Measurements from ENCODE around the gene SLC25A19. TPM values are rescaled to one million over a fixed set of nuclear protein-coding genes. Genes with fewer than 3 reads are reported as not detected.

The SLC25A19 gene
- total RNA-seq: 1.0 TPM

DNA sequence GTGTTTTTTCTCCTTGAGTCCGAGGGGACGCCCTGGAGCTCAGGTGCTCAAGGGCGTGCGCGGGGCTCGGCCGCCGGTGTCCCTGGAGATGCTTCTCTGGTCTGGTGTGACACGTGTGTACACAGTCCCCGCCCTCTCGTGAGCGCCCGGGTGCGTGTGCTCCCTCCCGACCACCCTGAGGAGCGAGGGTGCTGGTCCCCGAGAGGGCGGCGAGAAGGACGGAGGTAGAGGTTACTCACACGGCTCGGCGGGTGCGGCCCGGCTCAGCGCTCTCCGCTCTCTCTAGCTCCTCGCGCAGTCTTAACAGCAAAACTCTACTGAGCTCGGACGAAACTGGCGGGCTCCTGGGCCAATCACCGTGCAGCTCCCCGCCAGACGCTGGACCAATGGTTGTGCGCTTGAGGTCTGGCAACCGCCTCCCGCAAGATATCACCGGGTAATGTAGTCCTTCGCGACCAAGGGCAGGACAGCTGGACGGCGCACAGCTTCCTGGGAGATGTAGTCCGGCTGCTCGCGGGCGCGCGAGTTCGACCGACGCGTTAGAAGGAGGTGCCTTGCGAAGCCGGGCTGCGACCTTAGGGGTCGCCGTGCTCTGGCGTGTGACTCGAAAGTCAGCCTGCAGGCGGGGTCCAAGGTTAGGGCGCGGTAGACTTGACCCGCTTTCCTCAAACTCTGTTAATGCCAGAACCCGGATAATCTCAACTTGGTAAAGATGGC is at the start of gene SLC25A19:
TSS of gene SLC25A19 (minus strand) at position 319 of the 717 bp plus-strand sequence. CDS start 2,669 bp downstream, outside the sequence.
- Histone ChIP-seq H3K36me3 (ENCODE audit: control insufficient read depth in 3 of 3, insufficient read depth in 3 of 3, low read length in 3 of 3) (peaks cover 11 to 14% (median 13%) of the 10 kb centered on the region in 3 donors), H3K9me3 (ENCODE audit: control insufficient read depth in 3 of 3, low read length in 3 of 3) (no peaks in the 10 kb centered on the region), H3K27me3 (ENCODE audit: control insufficient read depth in 3 of 3, insufficient read depth in 3 of 3, low read length in 3 of 3) (no peaks in the 10 kb centered on the region), H3K4me1 (ENCODE audit: control insufficient read depth in 3 of 3, insufficient read depth in 3 of 3, low read length in 3 of 3) (peaks cover 6 to 11% (median 7%) of the 10 kb centered on the region in 3 donors), H3K9ac (ENCODE audit: low read depth in 1 of 3, low read length in 3 of 3) (peak within 1 kb of the TSS; percentile 88 to 94 (median 89)), H3K4me3 (ENCODE audit: low read length in 3 of 3) (peak within 1 kb of the TSS; percentile 85 to 93 (median 93)), H3K27ac (ENCODE audit: low read depth, low read length) (peak within 1 kb of the TSS; percentile 85)

DNA sequence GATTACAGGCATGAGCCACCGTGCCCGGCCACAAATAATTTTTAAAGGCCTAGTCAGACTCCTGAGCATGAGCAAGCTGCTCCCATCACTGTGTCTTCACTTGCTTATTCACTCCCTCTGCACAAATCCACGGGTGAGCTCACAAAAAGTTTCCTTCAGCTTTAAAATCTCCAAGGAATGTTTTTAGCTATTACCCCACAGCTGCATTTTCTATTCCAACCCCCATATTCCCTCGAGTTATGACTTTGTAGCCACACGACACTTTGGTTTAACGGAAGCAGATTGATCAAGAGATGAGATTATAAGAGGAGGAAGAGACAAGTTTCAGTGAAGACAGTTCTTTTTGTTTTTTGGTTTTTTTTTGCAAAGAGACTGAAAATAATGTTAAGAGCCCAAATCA is 49.1 kb upstream of the SLC25A19 start:
- H3K4me3 ChIP-seq (ENCODE audit: low read length in 3 of 3): no peak overlapping the region
- H3K9me3 ChIP-seq (ENCODE audit: control insufficient read depth in 3 of 3, low read length in 3 of 3): no peaks in the 10 kb centered on the region
- H3K27me3 ChIP-seq (ENCODE audit: control insufficient read depth in 3 of 3, insufficient read depth in 3 of 3, low read length in 3 of 3): no peaks in the 10 kb centered on the region
- no peak overlapping the region for H3K9ac ChIP-seq (ENCODE audit: low read depth in 1 of 3, low read length in 3 of 3)
- H3K36me3 ChIP-seq (ENCODE audit: control insufficient read depth in 3 of 3, insufficient read depth in 3 of 3, low read length in 3 of 3): no peaks in the 10 kb centered on the region
- peaks cover 4 to 7% (median 6%) of the 10 kb centered on the region in 3 donors for H3K4me1 ChIP-seq (ENCODE audit: control insufficient read depth in 3 of 3, insufficient read depth in 3 of 3, low read length in 3 of 3)
- H3K27ac ChIP-seq (ENCODE audit: low read depth, low read length): no peak overlapping the region

DNA sequence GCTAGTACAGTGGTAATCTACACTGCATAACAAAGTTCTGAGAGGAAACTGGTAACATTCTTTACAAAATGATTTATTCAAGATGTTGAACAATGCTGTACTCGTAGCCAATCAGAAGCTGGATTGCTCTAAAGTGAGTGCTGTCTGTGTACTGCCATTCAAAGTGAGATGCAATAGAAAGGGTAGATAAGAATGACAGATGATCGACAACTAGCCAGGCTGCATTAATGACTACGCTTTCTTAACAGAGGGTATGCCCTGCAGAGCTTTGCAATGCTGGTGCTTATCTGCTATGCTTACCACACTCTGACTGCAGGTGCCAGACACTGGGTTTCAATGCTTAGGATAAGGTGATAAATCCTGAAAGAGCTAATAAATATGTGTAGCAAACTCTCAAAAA is 46.1 kb upstream of the SLC25A19 start:
- H3K4me1 ChIP-seq (ENCODE audit: control insufficient read depth in 3 of 3, insufficient read depth in 3 of 3, low read length in 3 of 3): peaks cover 0 to 5% (median 2%) of the 10 kb centered on the region in 3 donors
- H3K27me3 ChIP-seq (ENCODE audit: control insufficient read depth in 3 of 3, insufficient read depth in 3 of 3, low read length in 3 of 3): no peaks in the 10 kb centered on the region
- H3K9me3 ChIP-seq (ENCODE audit: control insufficient read depth in 3 of 3, low read length in 3 of 3): no peaks in the 10 kb centered on the region
- H3K9ac ChIP-seq (ENCODE audit: low read depth in 1 of 3, low read length in 3 of 3): no peak overlapping the region
- no peak overlapping the region for H3K4me3 ChIP-seq (ENCODE audit: low read length in 3 of 3)
- H3K36me3 ChIP-seq (ENCODE audit: control insufficient read depth in 3 of 3, insufficient read depth in 3 of 3, low read length in 3 of 3): peaks cover 0 to 7% (median 4%) of the 10 kb centered on the region in 3 donors
- H3K27ac ChIP-seq (ENCODE audit: low read depth, low read length): no peak overlapping the region

DNA sequence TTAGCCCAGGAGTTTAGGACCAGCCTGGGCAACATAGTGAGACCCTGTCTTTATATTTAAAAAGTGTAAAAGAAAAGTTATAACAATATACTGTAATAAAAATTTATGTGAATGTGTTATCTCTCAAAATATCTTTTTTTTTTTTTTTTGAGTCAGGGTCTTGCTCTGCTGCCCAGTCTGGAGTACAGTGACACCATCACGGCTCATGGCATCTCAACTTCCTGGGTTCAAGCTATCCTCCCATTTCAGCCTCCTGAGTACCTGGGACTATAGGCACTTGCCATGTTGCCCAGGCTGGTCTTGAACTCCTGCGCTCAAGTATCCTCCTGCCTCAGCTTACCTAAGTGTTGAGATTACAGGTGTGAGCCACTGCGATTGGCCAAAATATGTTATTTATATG is 45.5 kb upstream of the SLC25A19 start:
- H3K4me1 ChIP-seq (ENCODE audit: control insufficient read depth in 3 of 3, insufficient read depth in 3 of 3, low read length in 3 of 3): peaks cover 0 to 5% (median 2%) of the 10 kb centered on the region in 3 donors
- H3K27me3 ChIP-seq (ENCODE audit: control insufficient read depth in 3 of 3, insufficient read depth in 3 of 3, low read length in 3 of 3): no peaks in the 10 kb centered on the region
- H3K36me3 ChIP-seq (ENCODE audit: control insufficient read depth in 3 of 3, insufficient read depth in 3 of 3, low read length in 3 of 3): peaks cover 0 to 7% (median 4%) of the 10 kb centered on the region in 3 donors
- no peak overlapping the region for H3K27ac ChIP-seq (ENCODE audit: low read depth, low read length)
- H3K9me3 ChIP-seq (ENCODE audit: control insufficient read depth in 3 of 3, low read length in 3 of 3): no peaks in the 10 kb centered on the region
- H3K4me3 ChIP-seq (ENCODE audit: low read length in 3 of 3): no peak overlapping the region
- H3K9ac ChIP-seq (ENCODE audit: low read depth in 1 of 3, low read length in 3 of 3): no peak overlapping the region

DNA sequence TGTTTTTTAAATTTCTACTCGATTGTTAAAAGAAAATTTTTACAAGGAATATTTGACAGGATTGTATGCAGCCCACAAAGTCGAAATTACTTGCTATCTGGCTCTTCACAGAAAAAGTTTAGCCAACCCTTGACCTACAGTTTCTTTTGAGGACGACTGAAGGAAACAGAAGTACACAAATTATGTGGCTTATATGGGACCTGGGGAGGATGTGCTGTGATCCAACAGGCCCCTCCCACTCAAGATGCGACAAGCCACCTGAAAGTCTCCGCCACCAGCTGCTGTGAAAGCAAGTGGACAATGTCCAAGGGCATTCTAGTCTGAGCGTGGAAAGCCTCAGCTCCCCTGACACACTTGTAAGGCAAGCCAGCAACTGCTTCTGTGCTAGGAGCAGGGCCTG is 42.4 kb upstream of the SLC25A19 start:
- no peaks in the 10 kb centered on the region for H3K9me3 ChIP-seq (ENCODE audit: control insufficient read depth in 3 of 3, low read length in 3 of 3)
- peaks cover 0 to 5% (median 2%) of the 10 kb centered on the region in 3 donors for H3K4me1 ChIP-seq (ENCODE audit: control insufficient read depth in 3 of 3, insufficient read depth in 3 of 3, low read length in 3 of 3)
- no peak overlapping the region for H3K4me3 ChIP-seq (ENCODE audit: low read length in 3 of 3)
- no peaks in the 10 kb centered on the region for H3K27me3 ChIP-seq (ENCODE audit: control insufficient read depth in 3 of 3, insufficient read depth in 3 of 3, low read length in 3 of 3)
- H3K9ac ChIP-seq (ENCODE audit: low read depth in 1 of 3, low read length in 3 of 3): no peak overlapping the region
- no peak overlapping the region for H3K27ac ChIP-seq (ENCODE audit: low read depth, low read length)
- H3K36me3 ChIP-seq (ENCODE audit: control insufficient read depth in 3 of 3, insufficient read depth in 3 of 3, low read length in 3 of 3): peaks cover 0 to 7% (median 4%) of the 10 kb centered on the region in 3 donors

DNA sequence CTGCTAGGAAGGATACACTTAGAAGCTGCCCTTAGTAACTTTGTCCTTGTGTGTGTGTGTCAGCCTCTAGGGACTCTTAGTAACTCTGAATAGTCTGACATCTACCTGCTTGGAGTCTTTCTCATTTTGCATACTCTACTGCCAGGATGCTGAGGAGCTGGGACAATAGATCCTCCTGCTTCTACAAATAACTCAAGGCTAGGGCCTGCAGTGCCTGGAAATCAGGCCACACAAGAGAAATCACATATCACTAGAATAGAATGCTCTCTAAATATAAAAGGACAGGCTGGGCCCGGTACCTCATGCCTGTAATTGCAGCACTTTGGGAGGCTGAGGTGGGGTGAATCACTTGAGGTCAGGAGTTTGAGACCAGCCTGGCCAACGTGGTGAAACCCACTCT is 38.5 kb upstream of the SLC25A19 start:
- Histone ChIP-seq H3K4me3 (ENCODE audit: low read length in 3 of 3) (no peak overlapping the region), H3K9me3 (ENCODE audit: control insufficient read depth in 3 of 3, low read length in 3 of 3) (no peaks in the 10 kb centered on the region), H3K4me1 (ENCODE audit: control insufficient read depth in 3 of 3, insufficient read depth in 3 of 3, low read length in 3 of 3) (peaks cover 12 to 16% (median 14%) of the 10 kb centered on the region in 3 donors), H3K27ac (ENCODE audit: low read depth, low read length) (no peak overlapping the region), H3K27me3 (ENCODE audit: control insufficient read depth in 3 of 3, insufficient read depth in 3 of 3, low read length in 3 of 3) (no peaks in the 10 kb centered on the region), H3K9ac (ENCODE audit: low read depth in 1 of 3, low read length in 3 of 3) (no peak overlapping the region), H3K36me3 (ENCODE audit: control insufficient read depth in 3 of 3, insufficient read depth in 3 of 3, low read length in 3 of 3) (peaks cover 0 to 7% (median 5%) of the 10 kb centered on the region in 3 donors)

DNA sequence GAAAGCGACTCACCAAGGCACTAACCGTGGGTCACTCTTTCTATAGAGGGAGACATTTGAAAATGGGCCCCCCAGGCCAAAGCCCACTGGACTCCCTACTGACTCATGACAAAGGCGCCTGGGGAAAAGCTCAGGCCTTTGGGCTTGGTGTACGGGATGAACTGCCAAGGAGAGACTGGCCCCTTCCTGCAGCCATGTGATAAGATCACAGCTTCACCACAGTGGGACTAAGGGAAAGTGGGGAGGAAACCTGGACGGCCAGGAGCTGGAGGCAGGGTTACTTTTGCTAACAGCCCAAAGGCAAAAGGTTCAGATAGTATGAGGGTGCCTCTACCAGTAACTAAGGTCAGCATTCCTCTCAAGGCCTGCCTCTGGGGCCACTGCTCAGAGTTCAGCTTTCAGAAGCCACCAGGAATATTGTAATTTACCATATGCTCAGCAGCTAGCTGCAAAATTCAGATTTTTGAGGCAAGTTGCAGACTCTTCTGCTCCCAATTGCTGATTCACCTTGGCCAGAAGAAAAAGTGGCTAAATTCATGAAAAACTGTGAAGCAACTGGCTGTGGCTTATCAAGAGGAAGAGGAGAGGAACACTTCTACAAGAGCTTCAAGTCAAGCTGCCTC is 37.1 kb upstream of the SLC25A19 start:
- H3K27me3 ChIP-seq (ENCODE audit: control insufficient read depth in 3 of 3, insufficient read depth in 3 of 3, low read length in 3 of 3): no peaks in the 10 kb centered on the region
- peak overlapping the region in 1 of 3 donors; percentile 19 for H3K9ac ChIP-seq (ENCODE audit: low read depth in 1 of 3, low read length in 3 of 3)
- H3K36me3 ChIP-seq (ENCODE audit: control insufficient read depth in 3 of 3, insufficient read depth in 3 of 3, low read length in 3 of 3): peaks cover 7 to 10% (median 9%) of the 10 kb centered on the region in 3 donors
- peak overlapping the region; percentile 46 for H3K27ac ChIP-seq (ENCODE audit: low read depth, low read length)
- no peak overlapping the region for H3K4me3 ChIP-seq (ENCODE audit: low read length in 3 of 3)
- H3K9me3 ChIP-seq (ENCODE audit: control insufficient read depth in 3 of 3, low read length in 3 of 3): no peaks in the 10 kb centered on the region
- H3K4me1 ChIP-seq (ENCODE audit: control insufficient read depth in 3 of 3, insufficient read depth in 3 of 3, low read length in 3 of 3): peaks cover 12 to 13% (median 13%) of the 10 kb centered on the region in 3 donors

DNA sequence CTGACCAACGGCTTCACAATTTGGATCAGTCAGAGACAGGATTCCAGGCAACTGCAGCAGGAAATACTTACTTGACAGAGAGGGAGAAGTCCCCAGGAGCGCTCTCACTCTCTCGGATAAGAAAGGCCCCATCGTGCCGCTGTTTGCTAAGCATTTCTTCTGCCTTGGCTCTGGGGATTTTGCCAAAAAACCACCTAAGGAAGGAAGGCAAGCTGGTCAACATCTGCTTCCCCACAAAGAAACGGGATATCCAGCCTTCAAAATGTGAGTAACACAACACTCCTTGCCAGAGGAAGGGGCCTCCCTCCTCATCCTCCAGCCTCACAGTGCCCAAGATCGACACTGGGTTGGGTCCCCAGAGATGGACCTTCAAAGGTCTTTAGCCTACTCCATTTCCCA is 36.6 kb upstream of the SLC25A19 start:
- Histone ChIP-seq H3K27me3 (ENCODE audit: control insufficient read depth in 3 of 3, insufficient read depth in 3 of 3, low read length in 3 of 3) (no peaks in the 10 kb centered on the region), H3K9ac (ENCODE audit: low read depth in 1 of 3, low read length in 3 of 3) (no peak overlapping the region), H3K36me3 (ENCODE audit: control insufficient read depth in 3 of 3, insufficient read depth in 3 of 3, low read length in 3 of 3) (peaks cover 9 to 10% (median 9%) of the 10 kb centered on the region in 3 donors), H3K27ac (ENCODE audit: low read depth, low read length) (peak overlapping the region; percentile 46), H3K9me3 (ENCODE audit: control insufficient read depth in 3 of 3, low read length in 3 of 3) (no peaks in the 10 kb centered on the region), H3K4me1 (ENCODE audit: control insufficient read depth in 3 of 3, insufficient read depth in 3 of 3, low read length in 3 of 3) (peaks cover 9 to 13% (median 12%) of the 10 kb centered on the region in 3 donors), H3K4me3 (ENCODE audit: low read length in 3 of 3) (no peak overlapping the region)

DNA sequence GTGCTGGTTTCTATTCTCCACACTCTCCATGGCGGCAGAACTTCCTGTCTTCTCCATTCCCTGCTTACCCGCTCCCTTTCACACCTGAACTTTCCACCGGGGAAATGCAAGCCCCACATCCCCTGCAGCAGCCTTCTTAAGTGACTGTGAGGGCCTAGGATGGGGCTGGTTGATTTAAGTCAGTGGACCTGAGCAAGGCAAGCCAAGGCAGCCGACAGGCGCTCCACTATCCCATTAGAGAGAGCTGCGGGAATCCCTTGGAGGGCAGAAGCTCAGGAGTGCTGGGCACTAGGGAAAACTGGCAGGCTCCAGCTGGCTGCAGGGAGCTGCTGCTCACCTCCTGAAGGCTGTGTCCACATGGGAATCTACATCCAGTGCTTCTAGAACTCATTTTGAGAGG is 36.1 kb upstream of the SLC25A19 start:
- no peak overlapping the region for H3K4me3 ChIP-seq (ENCODE audit: low read length in 3 of 3)
- H3K9me3 ChIP-seq (ENCODE audit: control insufficient read depth in 3 of 3, low read length in 3 of 3): no peaks in the 10 kb centered on the region
- H3K9ac ChIP-seq (ENCODE audit: low read depth in 1 of 3, low read length in 3 of 3): no peak overlapping the region
- H3K27ac ChIP-seq (ENCODE audit: low read depth, low read length): peak overlapping the region; percentile 46
- H3K36me3 ChIP-seq (ENCODE audit: control insufficient read depth in 3 of 3, insufficient read depth in 3 of 3, low read length in 3 of 3): peaks cover 11 to 15% (median 14%) of the 10 kb centered on the region in 3 donors
- H3K4me1 ChIP-seq (ENCODE audit: control insufficient read depth in 3 of 3, insufficient read depth in 3 of 3, low read length in 3 of 3): peaks cover 9 to 13% (median 12%) of the 10 kb centered on the region in 3 donors
- H3K27me3 ChIP-seq (ENCODE audit: control insufficient read depth in 3 of 3, insufficient read depth in 3 of 3, low read length in 3 of 3): no peaks in the 10 kb centered on the region

DNA sequence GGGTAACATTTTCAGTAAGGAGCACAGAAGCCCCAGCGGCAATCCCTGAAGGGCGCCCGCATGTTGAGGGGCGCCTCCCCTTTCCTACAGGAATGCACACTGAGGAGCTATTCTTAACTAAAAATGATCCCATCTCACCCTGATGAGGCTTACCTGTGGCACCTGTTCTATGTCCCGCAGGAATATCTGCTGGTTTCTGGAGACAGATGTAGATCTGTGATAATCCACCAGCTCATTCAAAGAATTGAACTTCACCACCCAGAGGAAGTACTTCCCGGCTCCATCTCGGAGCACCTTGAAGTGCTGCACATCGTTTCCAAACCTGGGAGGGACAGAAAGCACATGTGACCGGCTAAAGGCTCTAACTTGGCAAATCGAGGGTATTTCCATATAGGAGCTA is 32.3 kb upstream of the SLC25A19 start:
- H3K4me1 ChIP-seq (ENCODE audit: control insufficient read depth in 3 of 3, insufficient read depth in 3 of 3, low read length in 3 of 3): peaks cover 9 to 13% (median 12%) of the 10 kb centered on the region in 3 donors
- H3K27ac ChIP-seq (ENCODE audit: low read depth, low read length): no peak overlapping the region
- no peaks in the 10 kb centered on the region for H3K9me3 ChIP-seq (ENCODE audit: control insufficient read depth in 3 of 3, low read length in 3 of 3)
- no peak overlapping the region for H3K4me3 ChIP-seq (ENCODE audit: low read length in 3 of 3)
- peak overlapping the region in 1 of 3 donors; percentile 1 for H3K9ac ChIP-seq (ENCODE audit: low read depth in 1 of 3, low read length in 3 of 3)
- no peaks in the 10 kb centered on the region for H3K27me3 ChIP-seq (ENCODE audit: control insufficient read depth in 3 of 3, insufficient read depth in 3 of 3, low read length in 3 of 3)
- H3K36me3 ChIP-seq (ENCODE audit: control insufficient read depth in 3 of 3, insufficient read depth in 3 of 3, low read length in 3 of 3): peaks cover 21 to 28% (median 21%) of the 10 kb centered on the region in 3 donors
